PFSK-1 (cell line): ENCODE results near the gene USB1.

Experiments
- FOXP2 ChIP-seq: optimal IDR thresholded peaks from 2 replicates; pipeline ENCODE3; 2011; ENCODE audit warnings: borderline replicate concordance, control low read depth, inconsistent platforms; ENCODE audit not compliant: insufficient read depth; ENCODE audit errors: extremely low read length, extremely low read depth
- POLR2AphosphoS5 ChIP-seq: IDR thresholded peaks from 2 replicates; pipeline ENCODE4 v1.6.1; 2012; ENCODE audit warnings: low read depth, mild to moderate bottlenecking, control low read depth, low read length, moderate library complexity
- REST ChIP-seq, 2 experiments: IDR thresholded peaks; 2 replicates each; pipeline versions ENCODE4 v1.6.1 to v1.8.0; 2011 to 2012; ENCODE audit warnings: low read depth in 2 of 2, low read length in 2 of 2, control low read depth in 1 of 2, inconsistent platforms in 1 of 2, mild to moderate bottlenecking in 1 of 2, moderate library complexity in 1 of 2; ENCODE audit not compliant: insufficient read depth in 1 of 2
- SIN3A ChIP-seq: IDR thresholded peaks from 2 replicates; pipeline ENCODE4 v1.6.1; 2012; ENCODE audit warnings: mild to moderate bottlenecking, low read length, moderate library complexity, borderline replicate concordance; ENCODE audit not compliant: insufficient read depth
- TAF1 ChIP-seq: IDR thresholded peaks from 2 replicates; pipeline ENCODE4 v1.6.1; 2012; ENCODE audit warnings: low read length, control low read depth, borderline replicate concordance; ENCODE audit not compliant: insufficient read depth

Gene USB1

GRCh38 chr16:58036943-58037342 lies 35.7 kb downstream of the USB1 start:
- TF ChIP-seq TAF1: no peak
- no peak for TF ChIP-seq REST (IDR thresholded peaks at IDR 0.05; ENCODE audit: insufficient read depth in 1 of 2, low read depth in 2 of 2, low read length in 2 of 2)
- TF ChIP-seq SIN3A: no peak

GRCh38 chr16:58037365-58038057 lies 36.3 kb downstream of the USB1 start:
- no peak for TF ChIP-seq POLR2AphosphoS5
- no peak for TF ChIP-seq SIN3A
- no peak for TF ChIP-seq REST (IDR thresholded peaks at IDR 0.05; ENCODE audit: insufficient read depth in 1 of 2, low read depth in 2 of 2, low read length in 2 of 2)
- no peak for TF ChIP-seq FOXP2
- TF ChIP-seq TAF1: no peak

- TF ChIP-seq SIN3A (no peak), POLR2AphosphoS5 (no peak), FOXP2 (no peak), TAF1 (no peak), REST (IDR thresholded peaks at IDR 0.05; ENCODE audit: insufficient read depth in 1 of 2, low read depth in 2 of 2, low read length in 2 of 2) (no peak)
Observed at GRCh38 chr16:58038219-58038641, 37.0 kb downstream of the USB1 start.

- no peak for TF ChIP-seq REST (IDR thresholded peaks at IDR 0.05; ENCODE audit: insufficient read depth in 1 of 2, low read depth in 2 of 2, low read length in 2 of 2)
- TF ChIP-seq TAF1: no peak
- TF ChIP-seq FOXP2: no peak
- TF ChIP-seq POLR2AphosphoS5: no peak
- no peak for TF ChIP-seq SIN3A
Observed at GRCh38 chr16:58039829-58040495, 38.8 kb downstream of the USB1 start.

- no peak for TF ChIP-seq SIN3A
- TF ChIP-seq TAF1: no peak
- no peak for TF ChIP-seq FOXP2
- no peak for TF ChIP-seq REST (IDR thresholded peaks at IDR 0.05; ENCODE audit: insufficient read depth in 1 of 2, low read depth in 2 of 2, low read length in 2 of 2)
- TF ChIP-seq POLR2AphosphoS5: no peak
Observed at GRCh38 chr16:58040496-58040846, 39.3 kb downstream of the USB1 start.
